Stomach (tissue), 9 donors: ENCODE data around the gene GSTA4. TPM values are rescaled to one million over a fixed set of nuclear protein-coding genes. Genes with fewer than 3 reads are reported as not detected.

Experiments
- DNase-seq, 2 donors: peaks; one replicate each; pipeline versions ENCODE4 v3.0.0 to v3.0.0-alpha.2; 2013 to 2019
- H3K27ac ChIP-seq, 5 donors: fragments of 200-600 bp in 4 of 5; sonication (generic) in 4 of 5; one replicate each; pipeline ENCODE4 v1.5.1; 2013 to 2019; ENCODE audit warnings: mild to moderate bottlenecking in 1 of 5, moderate library complexity in 1 of 5
- H3K27me3 ChIP-seq, 3 donors: fragments of 200-600 bp; sonication (generic); one replicate each; pipeline ENCODE4 v1.5.1; 2017 to 2019; ENCODE audit warnings: mixed run types in 1 of 3
- H3K36me3 ChIP-seq, 4 donors: fragments of 200-600 bp; sonication (generic); 1 replicate in 3 of 4; 2 replicates in 1 of 4; pipeline ENCODE4 v1.5.1; 2016 to 2019
- H3K4me1 ChIP-seq, 4 donors: fragments of 200-600 bp; sonication (generic); one replicate each; pipeline ENCODE4 v1.5.1; 2016 to 2019
- H3K4me3 ChIP-seq, 4 donors: fragments of 200-600 bp; sonication (generic) in 3 of 4; one replicate each; pipeline ENCODE4 v1.5.1; 2016 to 2019; ENCODE audit warnings: mild to moderate bottlenecking in 1 of 4
- H3K9me3 ChIP-seq, 4 donors: fragments of 200-600 bp; sonication (generic); one replicate each; pipeline ENCODE4 v1.5.1; 2016 to 2019
- EP300 ChIP-seq: sonication (generic); formaldehyde crosslinking; IDR thresholded peaks from one replicate; pipeline ENCODE4 v1.6.1; 2017; ENCODE audit warnings: antibody characterized with exemption
- POLR2A ChIP-seq, 4 donors: fragments of 450-650 bp; IDR thresholded peaks; one replicate each; pipeline ENCODE4 v1.6.1; 2016; ENCODE audit warnings: antibody characterized with exemption in 4 of 4, control low read depth in 2 of 4, mild to moderate bottlenecking in 1 of 4, moderate library complexity in 1 of 4
- POLR2AphosphoS5 ChIP-seq, 3 donors: sonication (generic); formaldehyde crosslinking; IDR thresholded peaks; one replicate each; pipeline ENCODE4 v1.6.1; 2016; ENCODE audit warnings: antibody characterized with exemption in 3 of 3
- WGBS, 5 donors: extraction: QIAGEN DNeasy Blood & Tissue Kit in 3 of 5; methylation state at CpG; one replicate each; pipeline versions ENCODE4 v1.1.5 to v1.1.7; 2013 to 2018; 5-methylcytosine and 5-hydroxymethylcytosine counted together
- intact Hi-C: fragments of 100-400 bp; cut with DNase I; formaldehyde crosslinking; loops from one replicate; pipeline ENCODE4 v1.15.1; 2023; ENCODE audit warnings: low total_unique reads
- polyA plus RNA-seq, 3 donors: library from polyadenylated mRNA; stranded (reverse); fragments of 200-250 nt; gene quantifications; one replicate each; pipeline ENCODE4 v1.2.3, GENCODE V29; 2013
- total RNA-seq, 5 donors: library from RNA; depleted of rRNA; stranded (reverse); fragments of >200 nt; gene quantifications; one replicate each; pipeline versions ENCODE4 v1.1.0 to v1.2.3, GENCODE V29; 2014 to 2016
- TF ChIP-seq, protein P1 (sequence below), 7 experiments: fragments of 450-650 bp in 4 of 7; fragments of 200-600 bp in 3 of 7; sonication (generic) in 3 of 7; IDR thresholded peaks; one replicate each; pipeline ENCODE4 v1.5.1; 2016 to 2019; ENCODE audit warnings: antibody characterized with exemption in 7 of 7, control low read depth in 2 of 7, mild to moderate bottlenecking in 1 of 7
- donor health status: healthy with polysubstance abuse.
- donor health status: Bipolar disorder and iron deficiency.
- donor health status: healthy.

The GSTA4 gene
- total and polyA plus RNA-seq, 8 donors, result 5.2 to 105 (median 48.7) TPM

DNA sequence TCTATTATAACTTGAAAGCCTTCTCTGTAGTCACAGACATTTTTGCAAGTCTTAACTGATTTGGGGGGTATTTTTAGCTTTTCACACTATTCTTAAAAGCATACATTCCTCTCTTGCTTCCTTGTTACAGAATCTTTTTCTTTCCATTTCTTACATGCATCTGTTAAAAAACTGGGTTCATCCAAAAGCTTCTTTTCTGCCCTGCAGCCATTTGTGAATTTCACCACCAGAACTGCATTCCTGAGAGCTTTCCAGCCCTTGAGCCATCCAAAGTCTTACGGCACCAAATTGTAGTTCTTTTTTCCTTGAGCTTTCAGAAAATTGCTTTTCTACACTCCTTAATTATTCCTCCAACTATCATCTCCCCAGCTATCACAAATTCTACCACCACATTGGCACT lies 19.7 kb upstream of the GSTA4 start:
- intact Hi-C loops, result no loop called here
- no peak overlapping the region for H3K4me3 ChIP-seq
- peaks cover 52 to 100% (median 92%) of the 10 kb centered on the region in 4 donors for H3K36me3 ChIP-seq
- peak overlapping the region in 1 of 5 donors; percentile 20 for H3K27ac ChIP-seq
- 66 to 89% (median 80%) methylated on average over 1 of the region's 1 CpG for WGBS, 5 donors
- H3K9me3 ChIP-seq, result no peaks in the 10 kb centered on the region
- DNase-seq, result no peak
- peaks cover 0 to 9% (median 0%) of the 10 kb centered on the region in 4 donors for H3K4me1 ChIP-seq
- TF ChIP-seq EP300, result no peak
- TF ChIP-seq, protein P1, sequence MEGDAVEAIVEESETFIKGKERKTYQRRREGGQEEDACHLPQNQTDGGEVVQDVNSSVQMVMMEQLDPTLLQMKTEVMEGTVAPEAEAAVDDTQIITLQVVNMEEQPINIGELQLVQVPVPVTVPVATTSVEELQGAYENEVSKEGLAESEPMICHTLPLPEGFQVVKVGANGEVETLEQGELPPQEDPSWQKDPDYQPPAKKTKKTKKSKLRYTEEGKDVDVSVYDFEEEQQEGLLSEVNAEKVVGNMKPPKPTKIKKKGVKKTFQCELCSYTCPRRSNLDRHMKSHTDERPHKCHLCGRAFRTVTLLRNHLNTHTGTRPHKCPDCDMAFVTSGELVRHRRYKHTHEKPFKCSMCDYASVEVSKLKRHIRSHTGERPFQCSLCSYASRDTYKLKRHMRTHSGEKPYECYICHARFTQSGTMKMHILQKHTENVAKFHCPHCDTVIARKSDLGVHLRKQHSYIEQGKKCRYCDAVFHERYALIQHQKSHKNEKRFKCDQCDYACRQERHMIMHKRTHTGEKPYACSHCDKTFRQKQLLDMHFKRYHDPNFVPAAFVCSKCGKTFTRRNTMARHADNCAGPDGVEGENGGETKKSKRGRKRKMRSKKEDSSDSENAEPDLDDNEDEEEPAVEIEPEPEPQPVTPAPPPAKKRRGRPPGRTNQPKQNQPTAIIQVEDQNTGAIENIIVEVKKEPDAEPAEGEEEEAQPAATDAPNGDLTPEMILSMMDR (IDR thresholded peaks at IDR 0.05), result no peak
- no peak for TF ChIP-seq POLR2A (IDR thresholded peaks at IDR 0.05)
- no peak for TF ChIP-seq POLR2AphosphoS5 (IDR thresholded peaks at IDR 0.05)
- no peaks in the 10 kb centered on the region for H3K27me3 ChIP-seq

DNA sequence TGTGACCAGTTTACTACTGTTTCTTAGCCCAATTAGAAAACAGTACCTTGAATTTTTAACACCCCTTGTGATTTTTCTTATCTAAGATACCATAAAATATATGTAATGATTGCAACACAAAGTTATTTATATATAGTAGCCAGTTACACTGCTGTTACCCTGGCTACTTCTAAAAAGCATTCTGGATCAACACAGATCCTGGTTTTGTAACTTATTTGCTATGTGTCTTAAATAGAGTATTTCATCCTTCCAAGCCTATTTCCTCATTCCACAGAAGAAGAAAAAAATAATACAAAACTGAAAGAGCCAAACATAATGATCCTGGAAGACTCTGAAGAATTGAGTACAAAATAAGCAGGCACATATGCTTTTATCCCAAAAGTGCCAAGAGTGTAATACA lies 19.0 kb upstream of the GSTA4 start:
- H3K36me3 ChIP-seq, result peaks cover 59 to 100% (median 95%) of the 10 kb centered on the region in 4 donors
- peak overlapping the region in 2 of 5 donors; percentile 27 to 30 for H3K27ac ChIP-seq

DNA sequence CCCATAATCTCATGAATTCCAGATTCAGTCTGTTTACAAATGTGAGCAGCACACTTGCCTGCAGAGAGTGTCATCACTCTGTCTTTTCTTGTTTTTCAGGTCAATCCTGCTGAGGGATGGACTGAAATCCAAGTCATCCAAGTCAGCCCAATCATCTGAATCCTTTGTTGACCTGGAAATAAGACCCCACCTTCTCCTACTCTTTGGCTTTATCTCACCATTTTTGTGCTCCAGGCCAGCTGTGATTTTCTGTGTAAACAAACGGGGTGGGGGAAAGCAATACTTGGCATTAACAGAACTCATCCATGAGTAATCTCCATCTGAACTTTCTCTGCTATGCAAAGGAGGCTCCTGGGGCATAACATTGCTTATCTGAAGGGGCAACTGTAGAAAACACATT lies 16.9 kb upstream of the GSTA4 start:
- 67 to 76% (median 68%) methylated on average over 1 of the region's 1 CpG for WGBS, 5 donors
- no peak for TF ChIP-seq POLR2AphosphoS5 (IDR thresholded peaks at IDR 0.05)
- TF ChIP-seq POLR2A (IDR thresholded peaks at IDR 0.05), result no peak
- TF ChIP-seq, protein P1 (IDR thresholded peaks at IDR 0.05), result no peak
- TF ChIP-seq EP300, result no peak
- Histone ChIP-seq H3K27me3 (no peaks in the 10 kb centered on the region), H3K4me1 (peaks cover 0 to 9% (median 0%) of the 10 kb centered on the region in 4 donors), H3K9me3 (no peaks in the 10 kb centered on the region), H3K4me3 (no peak overlapping the region), H3K36me3 (peaks cover 60 to 100% (median 95%) of the 10 kb centered on the region in 4 donors), H3K27ac (no peak overlapping the region)
- no peak for DNase-seq
- intact Hi-C loops, result no loop called here

More for the DNA sequence above, 19.0 kb upstream of the GSTA4 start:
- H3K9me3 ChIP-seq, result no peaks in the 10 kb centered on the region
- peaks cover 0 to 9% (median 0%) of the 10 kb centered on the region in 4 donors for H3K4me1 ChIP-seq
- no peak overlapping the region for H3K4me3 ChIP-seq
- intact Hi-C loops, result no loop called here
- no peak for TF ChIP-seq POLR2AphosphoS5 (IDR thresholded peaks at IDR 0.05)
- TF ChIP-seq EP300, result no peak
- TF ChIP-seq, protein P1 (IDR thresholded peaks at IDR 0.05), result no peak
- no peak for TF ChIP-seq POLR2A (IDR thresholded peaks at IDR 0.05)
- no peaks in the 10 kb centered on the region for H3K27me3 ChIP-seq
- DNase-seq, result peak in 1 of 2 donors; percentile 57

DNA sequence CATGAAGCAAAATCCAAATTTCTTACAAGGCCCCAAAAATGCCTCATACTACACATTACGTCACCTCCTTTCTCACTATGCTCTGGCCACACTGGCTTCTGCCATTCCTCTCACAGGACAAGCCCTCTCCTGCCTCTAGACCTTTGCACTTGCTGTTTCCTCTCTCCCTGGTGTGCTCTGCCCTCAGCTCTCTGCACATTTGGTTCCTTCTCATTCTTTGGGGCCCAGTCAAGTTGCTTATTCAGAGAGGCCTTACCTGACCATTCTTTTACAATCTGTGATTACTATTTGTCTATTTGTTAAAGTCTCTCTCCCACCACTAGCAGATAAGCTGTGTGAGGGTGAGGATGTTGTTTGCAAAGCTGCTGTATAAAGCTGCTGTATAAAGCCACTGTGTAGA lies 15.4 kb upstream of the GSTA4 start:
- Histone ChIP-seq H3K4me1 (peaks cover 0 to 9% (median 0%) of the 10 kb centered on the region in 4 donors), H3K4me3 (no peak overlapping the region), H3K36me3 (peaks cover 68 to 100% (median 95%) of the 10 kb centered on the region in 4 donors), H3K27ac (no peak overlapping the region), H3K27me3 (no peaks in the 10 kb centered on the region), H3K9me3 (no peaks in the 10 kb centered on the region)
- intact Hi-C loops, result no loop called here
- 93 to 100% (median 95%) methylated on average over 1 of the region's 1 CpG for WGBS, 5 donors
- TF ChIP-seq EP300 (no peak), POLR2A (IDR thresholded peaks at IDR 0.05) (no peak)
- DNase-seq, result no peak

DNA sequence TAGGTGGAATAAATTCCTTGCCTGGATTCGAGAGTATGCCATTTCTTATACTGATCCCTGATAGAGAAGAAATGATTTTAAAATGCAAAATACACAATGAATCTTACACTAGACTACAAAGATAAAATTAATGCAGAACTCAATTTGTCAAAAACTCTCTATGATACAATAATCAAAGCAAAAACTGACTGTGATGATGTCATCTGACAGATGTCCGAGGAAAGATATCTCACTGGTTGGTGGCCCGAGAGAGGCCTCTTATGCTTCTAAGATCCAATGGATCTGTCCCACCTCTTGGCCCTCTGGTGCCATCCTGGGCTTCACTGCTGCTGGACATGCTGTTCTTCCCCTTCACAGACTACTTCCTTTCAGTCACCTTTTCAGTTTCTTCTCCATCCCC lies 14.4 kb upstream of the GSTA4 start:
- H3K4me1 ChIP-seq, result peaks cover 0 to 4% (median 0%) of the 10 kb centered on the region in 4 donors
- H3K27ac ChIP-seq, result no peak overlapping the region
- 87 to 92% (median 91%) methylated on average over 3 of the region's 3 CpGs for WGBS, 5 donors
- intact Hi-C loops, result no loop called here
- no peak overlapping the region for H3K4me3 ChIP-seq
- TF ChIP-seq POLR2AphosphoS5 (IDR thresholded peaks at IDR 0.05), result no peak
- no peaks in the 10 kb centered on the region for H3K9me3 ChIP-seq
- H3K27me3 ChIP-seq, result no peaks in the 10 kb centered on the region
- DNase-seq, result no peak
- H3K36me3 ChIP-seq, result peaks cover 75 to 100% (median 94%) of the 10 kb centered on the region in 4 donors
